Upper lobe of left lung (tissue), 6 donors: ENCODE data around the gene LRCH1. TPM values are rescaled to one million over a fixed set of nuclear protein-coding genes. Genes with fewer than 3 reads are reported as not detected.

Source experiments
- ATAC-seq, 2 donors: fragments of 200-7000 bp; cut with Tn5 transposase; one replicate each; pipeline ENCODE4 v1.9.1; 2022; ENCODE audit warnings: mild to moderate bottlenecking in 2 of 2, moderate library complexity in 2 of 2; ENCODE audit not compliant: low FRiP score in 2 of 2
- DNase-seq, 2 donors: peaks; one replicate each; pipeline ENCODE4 v3.0.0-alpha.2; 2019 to 2020
- H3K27ac ChIP-seq, 4 donors: fragments of 200-600 bp; sonication (generic); one replicate each; pipeline ENCODE4 v1.5.1; 2016 to 2019
- H3K27me3 ChIP-seq, 4 donors: fragments of 200-600 bp; sonication (generic); one replicate each; pipeline ENCODE4 v1.5.1; 2017 to 2019
- H3K36me3 ChIP-seq, 4 donors: fragments of 200-600 bp; sonication (generic); one replicate each; pipeline ENCODE4 v1.5.1; 2016 to 2019
- H3K4me1 ChIP-seq, 4 donors: fragments of 200-600 bp; sonication (generic); one replicate each; pipeline ENCODE4 v1.5.1; 2018 to 2019
- H3K4me3 ChIP-seq, 4 donors: fragments of 200-600 bp; sonication (generic); one replicate each; pipeline ENCODE4 v1.5.1; 2017 to 2019; ENCODE audit warnings: mild to moderate bottlenecking in 2 of 4, moderate library complexity in 1 of 4
- H3K9me3 ChIP-seq, 4 donors: fragments of 200-600 bp; sonication (generic); one replicate each; pipeline ENCODE4 v1.5.1; 2018 to 2019
- CTCF ChIP-seq, 6 experiments: fragments of 450-650 bp in 4 of 6; fragments of 200-600 bp in 2 of 6; sonication (generic) in 2 of 6; IDR thresholded peaks; one replicate each; pipeline ENCODE4 v1.5.1; 2016 to 2019; ENCODE audit warnings: antibody characterized with exemption in 6 of 6
- EP300 ChIP-seq, 4 donors: sonication (generic); formaldehyde crosslinking; IDR thresholded peaks; one replicate each; pipeline ENCODE4 v1.5.1; 2017; ENCODE audit warnings: antibody characterized with exemption in 4 of 4, control low read depth in 2 of 4
- POLR2A ChIP-seq, 4 donors: fragments of 450-650 bp; IDR thresholded peaks; one replicate each; pipeline ENCODE4 v1.5.1; 2016 to 2017; ENCODE audit warnings: antibody characterized with exemption in 4 of 4, mild to moderate bottlenecking in 2 of 4
- POLR2AphosphoS5 ChIP-seq, 2 donors: sonication (generic); formaldehyde crosslinking; IDR thresholded peaks; one replicate each; pipeline ENCODE4 v1.5.1; 2017; ENCODE audit warnings: antibody characterized with exemption in 2 of 2
- WGBS, 2 donors: methylation state at CpG; one replicate each; pipeline ENCODE4 v1.1.5; 2017 to 2018; 5-methylcytosine and 5-hydroxymethylcytosine counted together
- total RNA-seq, 6 donors: library from RNA; depleted of rRNA in 4 of 6; stranded (reverse); fragments of >200 nt in 4 of 6; gene quantifications; one replicate each; pipeline versions ENCODE4 v1.1.0 to v1.2.1, GENCODE V29; 2016 to 2021
- donor health status: DM: no; HTN: no; CAD: no; lungs with moderate emphysema.
- donor health status: DM: no; HTN: yes; CAD: no; lungs with severe emphysema.

Gene LRCH1
- total RNA-seq, 6 donors from 2014 or later, result 17.2 to 27.0 (median 22.7) TPM

GRCh38 chr13:46739447-46740098 is 186.6 kb downstream of the LRCH1 start:
- 93% methylated on average over 4 of the region's 4 CpGs for WGBS, 2 donors
- Histone ChIP-seq H3K27me3 (no peaks in the 10 kb centered on the region), H3K36me3 (peaks cover 0 to 73% (median 13%) of the 10 kb centered on the region in 4 donors), H3K4me1 (no peaks in the 10 kb centered on the region), H3K27ac (no peak overlapping the region), H3K9me3 (no peaks in the 10 kb centered on the region), H3K4me3 (no peak overlapping the region)
- TF ChIP-seq POLR2A (IDR thresholded peaks at IDR 0.05) (no peak), EP300 (IDR thresholded peaks at IDR 0.05) (no peak), POLR2AphosphoS5 (IDR thresholded peaks at IDR 0.05) (no peak)
- DNase-seq, result no peak
- peak in 1 of 2 donors; percentile 63 for ATAC-seq

GRCh38 chr13:46743191-46743590 is 190.2 kb downstream of the LRCH1 start:
- no peaks in the 10 kb centered on the region for H3K27me3 ChIP-seq
- H3K9me3 ChIP-seq, result no peaks in the 10 kb centered on the region
- H3K4me1 ChIP-seq, result no peaks in the 10 kb centered on the region
- no peak overlapping the region for H3K27ac ChIP-seq
- peaks cover 0 to 68% (median 10%) of the 10 kb centered on the region in 4 donors for H3K36me3 ChIP-seq
- ATAC-seq (no peak), DNase-seq (no peak)
- WGBS, 2 donors, result 94 to 95% methylated on average over 2 of the region's 2 CpGs
- TF ChIP-seq POLR2A (IDR thresholded peaks at IDR 0.05) (no peak), CTCF (IDR thresholded peaks at IDR 0.05) (no peak), POLR2AphosphoS5 (IDR thresholded peaks at IDR 0.05) (no peak), EP300 (IDR thresholded peaks at IDR 0.05) (no peak)
- H3K4me3 ChIP-seq, result no peak overlapping the region

GRCh38 chr13:46745062-46745461 is 192.1 kb downstream of the LRCH1 start:
- no peak for DNase-seq
- H3K4me1 ChIP-seq, result no peaks in the 10 kb centered on the region
- no peak for ATAC-seq
- no peaks in the 10 kb centered on the region for H3K9me3 ChIP-seq
- TF ChIP-seq CTCF (IDR thresholded peaks at IDR 0.05) (no peak), POLR2A (IDR thresholded peaks at IDR 0.05) (no peak), EP300 (IDR thresholded peaks at IDR 0.05) (no peak), POLR2AphosphoS5 (IDR thresholded peaks at IDR 0.05) (no peak)
- no peak overlapping the region for H3K27ac ChIP-seq
- WGBS, 2 donors, result 98 to 100% methylated on average over 4 of the region's 4 CpGs
- H3K4me3 ChIP-seq, result no peak overlapping the region
- H3K36me3 ChIP-seq, result peaks cover 0 to 67% (median 10%) of the 10 kb centered on the region in 4 donors
- no peaks in the 10 kb centered on the region for H3K27me3 ChIP-seq

DNA sequence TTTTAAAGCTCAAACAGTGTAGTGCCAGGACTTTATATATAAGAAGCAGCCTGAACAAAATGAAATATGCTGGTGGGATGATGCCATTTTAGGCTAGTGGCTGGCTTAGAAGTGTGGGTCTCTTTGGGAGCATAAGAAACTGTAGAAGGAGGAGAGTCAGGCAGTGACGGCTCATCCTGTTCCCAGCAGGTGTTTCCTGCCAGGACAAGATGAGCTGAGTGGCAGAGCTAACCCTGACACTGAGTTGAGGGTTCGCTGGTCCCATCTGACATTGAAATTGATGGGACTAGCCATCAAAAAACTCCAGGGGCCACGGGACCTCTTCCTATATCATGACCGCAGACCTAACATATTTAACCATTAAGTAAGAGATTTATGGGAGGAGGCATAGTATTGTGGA is 192.7 kb downstream of the LRCH1 start:
- Histone ChIP-seq H3K4me1 (no peaks in the 10 kb centered on the region), H3K27ac (no peak overlapping the region), H3K4me3 (no peak overlapping the region), H3K9me3 (no peaks in the 10 kb centered on the region), H3K36me3 (peaks cover 0 to 68% (median 14%) of the 10 kb centered on the region in 4 donors), H3K27me3 (no peaks in the 10 kb centered on the region)
- ATAC-seq, result no peak
- TF ChIP-seq POLR2AphosphoS5 (IDR thresholded peaks at IDR 0.05) (no peak), CTCF (IDR thresholded peaks at IDR 0.05) (no peak), POLR2A (IDR thresholded peaks at IDR 0.05) (no peak), EP300 (IDR thresholded peaks at IDR 0.05) (no peak)
- DNase-seq, result no peak
- WGBS, 2 donors, result 82 to 94% methylated on average over 2 to 4 of the region's 4 CpGs

DNA sequence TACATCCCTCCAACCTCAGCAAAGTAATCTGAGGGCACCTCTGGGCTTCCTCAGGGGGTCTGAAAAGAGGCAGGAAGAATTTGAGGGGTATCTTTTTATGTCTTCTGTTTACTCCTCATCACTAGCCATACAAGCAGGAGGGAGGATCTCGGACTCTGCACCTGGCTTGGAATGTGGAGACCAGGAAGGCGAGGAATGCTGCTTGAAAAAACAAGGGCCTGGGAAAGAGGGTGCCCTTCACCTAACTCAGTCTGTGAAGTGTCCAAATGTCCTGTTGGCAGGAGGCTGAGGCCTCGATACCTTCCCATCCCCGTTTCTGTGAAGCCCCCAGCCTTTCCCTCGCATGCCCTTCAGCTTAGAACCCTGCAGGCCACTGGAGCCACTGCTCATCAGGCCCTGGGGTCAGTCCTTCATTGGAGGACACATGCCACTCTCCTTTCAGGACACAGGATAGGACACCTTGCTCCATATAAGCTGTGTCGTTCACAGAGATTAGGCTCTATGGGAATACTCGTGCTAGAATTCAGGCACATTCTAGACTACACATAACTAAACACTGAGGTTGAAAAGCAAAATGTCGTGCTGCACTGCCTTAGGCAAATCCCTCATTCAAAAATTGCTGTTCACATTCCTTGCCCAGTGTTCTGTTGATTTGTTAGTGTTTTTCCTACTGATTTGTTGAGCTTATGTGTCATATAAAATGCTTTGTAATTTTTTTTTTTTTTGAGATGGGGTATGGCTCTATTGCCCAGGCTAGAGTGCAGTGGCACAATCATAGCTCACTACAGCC is 194.3 kb downstream of the LRCH1 start:
- Histone ChIP-seq H3K27me3 (no peaks in the 10 kb centered on the region), H3K27ac (no peak overlapping the region), H3K9me3 (no peaks in the 10 kb centered on the region), H3K4me1 (peaks cover 0 to 7% (median under 1%) of the 10 kb centered on the region in 4 donors), H3K36me3 (peaks cover 0 to 65% (median 9%) of the 10 kb centered on the region in 4 donors), H3K4me3 (no peak overlapping the region)
- ATAC-seq, result no peak
- no peak for DNase-seq
- no peak for TF ChIP-seq EP300 (IDR thresholded peaks at IDR 0.05)
- TF ChIP-seq CTCF (IDR thresholded peaks at IDR 0.05), result no peak
- no peak for TF ChIP-seq POLR2AphosphoS5 (IDR thresholded peaks at IDR 0.05)
- no peak for TF ChIP-seq POLR2A (IDR thresholded peaks at IDR 0.05)
- WGBS, 2 donors, result 93 to 95% methylated on average over 8 of the region's 8 CpGs
